Activated CD4-positive, alpha-beta T cell treated with anti-CD3 and anti-CD28 coated beads, Interleukin-2, amount 10 ng/mL, durations not matched to agents 24 days and 14 days (primary cell): ENCODE measurements around the gene PPP1R12B. TPM values are rescaled to one million over a fixed set of nuclear protein-coding genes. Genes with fewer than 3 reads are reported as not detected.

ENCODE experiments used
- DNase-seq: peaks from one replicate; pipeline ENCODE4 v3.0.0; 2022
- H3K27ac Mint-ChIP-seq: one replicate; pipeline ENCODE4 v1.8.0; 2022; ENCODE audit warnings: mild to moderate bottlenecking, mixed read lengths
- H3K27me3 Mint-ChIP-seq: one replicate; pipeline ENCODE4 v1.8.0; 2022; ENCODE audit warnings: mixed read lengths
- H3K36me3 Mint-ChIP-seq: one replicate; pipeline ENCODE4 v1.8.0; 2022; ENCODE audit warnings: low read depth, mild to moderate bottlenecking, mixed read lengths
- H3K4me1 Mint-ChIP-seq: one replicate; pipeline ENCODE4 v1.8.0; 2021; ENCODE audit warnings: mixed read lengths
- H3K4me3 Mint-ChIP-seq: one replicate; pipeline ENCODE4 v1.8.0; 2022; ENCODE audit warnings: mild to moderate bottlenecking, moderate library complexity, mixed read lengths
- H3K9me3 Mint-ChIP-seq: one replicate; pipeline ENCODE4 v1.8.0; 2021; ENCODE audit warnings: mixed read lengths
- intact Hi-C: fragments of 100-400 bp; cut with micrococcal nuclease; formaldehyde crosslinking; loops from one replicate; pipeline ENCODE4 v1.15.1; 2023
- total RNA-seq: library from RNA; stranded (reverse); gene quantifications from 2 replicates; pipeline ENCODE4 v1.2.3, GENCODE V29; 2022

Gene PPP1R12B
- 14.2 and 14.8 TPM in 2 replicates for total RNA-seq

GRCh38 chr1:202348509-202349205, at the start of gene PPP1R12B:
Gene PPP1R12B (plus strand): TSS chr1:202348699. CDS start chr1:202348852, 153 bp downstream.
- H3K4me1 Mint-ChIP-seq = peaks cover 26% of the 10 kb centered on the region
- peak within 1 kb of the TSS; percentile 93 for H3K27ac Mint-ChIP-seq
- DNase-seq = peak; percentile 99
- peak within 1 kb of the TSS; percentile 83 for H3K4me3 Mint-ChIP-seq
- H3K27me3 Mint-ChIP-seq = no peaks in the 10 kb centered on the region
- no peaks in the 10 kb centered on the region for H3K36me3 Mint-ChIP-seq
- no peaks in the 10 kb centered on the region for H3K9me3 Mint-ChIP-seq
- intact Hi-C loops = loop anchor here (2.0 to 10.0 kb wide), 6 partner anchors 32 to 976 kb away; partner anchors contain the start of genes ADIPOR1, KDM5B, RABIF and TMEM183A

GRCh38 chr1:202302166-202302565, 46.3 kb upstream of the PPP1R12B start:
- Mint-ChIP-seq H3K27me3 (peaks cover 3% of the 10 kb centered on the region), H3K9me3 (no peaks in the 10 kb centered on the region), H3K4me1 (peaks cover 2% of the 10 kb centered on the region), H3K27ac (no peak overlapping the region), H3K36me3 (no peaks in the 10 kb centered on the region), H3K4me3 (no peak overlapping the region)
- intact Hi-C loops = no loop called here
- no peak for DNase-seq

- Mint-ChIP-seq H3K36me3 (no peaks in the 10 kb centered on the region), H3K27me3 (peaks cover 2% of the 10 kb centered on the region), H3K4me3 (no peak overlapping the region), H3K27ac (no peak overlapping the region), H3K9me3 (no peaks in the 10 kb centered on the region), H3K4me1 (peaks cover 2% of the 10 kb centered on the region)
- intact Hi-C loops = no loop called here
- no peak for DNase-seq
Observed at GRCh38 chr1:202304375-202304774, 44.1 kb upstream of the PPP1R12B start.

- Mint-ChIP-seq H3K9me3 (no peaks in the 10 kb centered on the region), H3K27ac (no peak overlapping the region), H3K4me3 (no peak overlapping the region), H3K36me3 (no peaks in the 10 kb centered on the region), H3K4me1 (peaks cover 2% of the 10 kb centered on the region), H3K27me3 (peaks cover 2% of the 10 kb centered on the region)
- no peak for DNase-seq
- intact Hi-C loops = no loop called here
Observed at GRCh38 chr1:202305168-202305567, 43.3 kb upstream of the PPP1R12B start.

GRCh38 chr1:202306535-202307345, 41.8 kb upstream of the PPP1R12B start:
- Mint-ChIP-seq H3K9me3 (no peaks in the 10 kb centered on the region), H3K4me1 (peaks cover 2% of the 10 kb centered on the region), H3K27ac (no peak overlapping the region), H3K27me3 (peaks cover 6% of the 10 kb centered on the region), H3K4me3 (no peak overlapping the region), H3K36me3 (no peaks in the 10 kb centered on the region)
- intact Hi-C loops = no loop called here
- no peak for DNase-seq

GRCh38 chr1:202310071-202310725, 38.3 kb upstream of the PPP1R12B start:
- no peaks in the 10 kb centered on the region for H3K36me3 Mint-ChIP-seq
- no peak for DNase-seq
- H3K27me3 Mint-ChIP-seq = peaks cover 19% of the 10 kb centered on the region
- H3K27ac Mint-ChIP-seq = no peak overlapping the region
- H3K4me1 Mint-ChIP-seq = peaks cover 2% of the 10 kb centered on the region
- no peak overlapping the region for H3K4me3 Mint-ChIP-seq
- H3K9me3 Mint-ChIP-seq = no peaks in the 10 kb centered on the region
- intact Hi-C loops = no loop called here

GRCh38 chr1:202310746-202311145, 37.8 kb upstream of the PPP1R12B start:
- Mint-ChIP-seq H3K9me3 (no peaks in the 10 kb centered on the region), H3K36me3 (no peaks in the 10 kb centered on the region), H3K4me1 (no peaks in the 10 kb centered on the region), H3K27ac (no peak overlapping the region), H3K4me3 (no peak overlapping the region), H3K27me3 (peaks cover 19% of the 10 kb centered on the region)
- intact Hi-C loops = no loop called here
- DNase-seq = no peak

GRCh38 chr1:202311875-202312635, 36.4 kb upstream of the PPP1R12B start:
- Mint-ChIP-seq H3K4me1 (no peaks in the 10 kb centered on the region), H3K4me3 (no peak overlapping the region), H3K27me3 (peaks cover 23% of the 10 kb centered on the region), H3K9me3 (no peaks in the 10 kb centered on the region), H3K36me3 (no peaks in the 10 kb centered on the region), H3K27ac (no peak overlapping the region)
- no peak for DNase-seq
- intact Hi-C loops = no loop called here

GRCh38 chr1:202315576-202316168, 32.8 kb upstream of the PPP1R12B start:
- H3K4me1 Mint-ChIP-seq = peaks cover 7% of the 10 kb centered on the region
- peaks cover 24% of the 10 kb centered on the region for H3K27me3 Mint-ChIP-seq
- no peak overlapping the region for H3K27ac Mint-ChIP-seq
- intact Hi-C loops = loop anchor here (1.0 kb wide), 2 partner anchors 41 to 126 kb away; no protein-coding TSS in a partner anchor
- peak; percentile 92 for DNase-seq
- H3K9me3 Mint-ChIP-seq = no peaks in the 10 kb centered on the region
- no peak overlapping the region for H3K4me3 Mint-ChIP-seq
- H3K36me3 Mint-ChIP-seq = no peaks in the 10 kb centered on the region

- intact Hi-C loops = no loop called here
Observed at GRCh38 chr1:202316186-202316585, 32.3 kb upstream of the PPP1R12B start.

GRCh38 chr1:202317941-202318925, 30.3 kb upstream of the PPP1R12B start:
- Mint-ChIP-seq H3K27ac (no peak overlapping the region), H3K36me3 (no peaks in the 10 kb centered on the region), H3K4me1 (peaks cover 7% of the 10 kb centered on the region), H3K9me3 (no peaks in the 10 kb centered on the region), H3K4me3 (no peak overlapping the region), H3K27me3 (peaks cover 21% of the 10 kb centered on the region)
- intact Hi-C loops = no loop called here
- DNase-seq = no peak

More at GRCh38 chr1:202316186-202316585, 32.3 kb upstream of the PPP1R12B start:
- H3K4me1 Mint-ChIP-seq = peaks cover 7% of the 10 kb centered on the region
- no peaks in the 10 kb centered on the region for H3K9me3 Mint-ChIP-seq
- DNase-seq = no peak
- H3K4me3 Mint-ChIP-seq = no peak overlapping the region
- peaks cover 22% of the 10 kb centered on the region for H3K27me3 Mint-ChIP-seq
- no peaks in the 10 kb centered on the region for H3K36me3 Mint-ChIP-seq
- H3K27ac Mint-ChIP-seq = no peak overlapping the region

- intact Hi-C loops = no loop called here
- DNase-seq = no peak
- no peak overlapping the region for H3K27ac Mint-ChIP-seq
Observed at GRCh38 chr1:202319381-202320080, 29.0 kb upstream of the PPP1R12B start.

More at GRCh38 chr1:202319381-202320080, 29.0 kb upstream of the PPP1R12B start:
- Mint-ChIP-seq H3K36me3 (no peaks in the 10 kb centered on the region), H3K9me3 (no peaks in the 10 kb centered on the region), H3K4me1 (peaks cover 7% of the 10 kb centered on the region), H3K4me3 (no peak overlapping the region), H3K27me3 (peaks cover 13% of the 10 kb centered on the region)
